NOMO-1 (cell line): ENCODE data around the gene CACNG4.

Experiments used
- DNase-seq, 2 experiments: peaks; one replicate each; lab custom pipeline; 2025; ENCODE audit not compliant: unreplicated experiment in 2 of 2; lab: John Stamatoyannopoulos, UW

Gene CACNG4

GRCh38 chr17:66963909-66964771 lies at the start of gene CACNG4:
Gene CACNG4, plus strand, starts transcription at chr17:66964707. Its CDS starts 205 bp downstream, at chr17:66964912.
- DNase-seq: no peak

GRCh38 chr17:66915204-66915611 lies 49.3 kb upstream of the CACNG4 start:
- DNase-seq: no peak

- DNase-seq: no peak
Measured at GRCh38 chr17:66915792-66916191, 48.7 kb upstream of the CACNG4 start.

- no peak for DNase-seq
Measured at GRCh38 chr17:66916946-66917345, 47.6 kb upstream of the CACNG4 start.

- no peak for DNase-seq
Measured at GRCh38 chr17:66918896-66919295, 45.6 kb upstream of the CACNG4 start.

GRCh38 chr17:66920435-66920834 lies 44.1 kb upstream of the CACNG4 start:
- DNase-seq: no peak

GRCh38 chr17:66920950-66921349 lies 43.6 kb upstream of the CACNG4 start:
- no peak for DNase-seq

GRCh38 chr17:66923886-66924285 lies 40.6 kb upstream of the CACNG4 start:
- DNase-seq: no peak

- DNase-seq: no peak
Measured at GRCh38 chr17:66925811-66926500, 38.6 kb upstream of the CACNG4 start.

GRCh38 chr17:66928949-66929348 lies 35.6 kb upstream of the CACNG4 start:
- DNase-seq: no peak

GRCh38 chr17:66929591-66929990 lies 34.9 kb upstream of the CACNG4 start:
- no peak for DNase-seq

- DNase-seq: no peak
Measured at GRCh38 chr17:66930933-66931332, 33.6 kb upstream of the CACNG4 start.

GRCh38 chr17:66932311-66932710 lies 32.2 kb upstream of the CACNG4 start:
- DNase-seq: no peak

- no peak for DNase-seq
Measured at GRCh38 chr17:66934040-66934439, 30.5 kb upstream of the CACNG4 start.

GRCh38 chr17:66935717-66936116 lies 28.8 kb upstream of the CACNG4 start:
- DNase-seq: no peak

- no peak for DNase-seq
Measured at GRCh38 chr17:66938656-66939055, 25.9 kb upstream of the CACNG4 start.

GRCh38 chr17:66939461-66940114 lies 24.9 kb upstream of the CACNG4 start:
- no peak for DNase-seq

GRCh38 chr17:66941249-66941648 lies 23.3 kb upstream of the CACNG4 start:
- no peak for DNase-seq

- no peak for DNase-seq
Measured at GRCh38 chr17:66941773-66942450, 22.6 kb upstream of the CACNG4 start.

- DNase-seq: no peak
Measured at GRCh38 chr17:66942451-66943264, 21.8 kb upstream of the CACNG4 start.
